A549 (cell line): Measurements from ENCODE around the gene ORM2. TPM values are rescaled to one million over a fixed set of nuclear protein-coding genes. Genes with fewer than 3 reads are reported as not detected.
A peak's percentile ranks its signal among the peaks of the same experiment; 100 is the strongest.

Experiments used
- ATAC-seq, 2 experiments: fragments of 200-7000 bp in 1 of 2; fragments of >200 bp in 1 of 2; cut with Nextera tagmentation in 1 of 2; cut with Tn5 transposase in 1 of 2; 3 replicates each; pipeline versions ENCODE4 v1.8.0 to v1.9.1; 2018 to 2020; ENCODE audit warnings: mild to moderate bottlenecking in 1 of 2, moderate library complexity in 1 of 2
- CTCF ChIA-PET: fragments of 300-600 bp; sonication (Branson Sonifier 250); formaldehyde crosslinking; extraction: SDS; loops from one replicate; lab custom pipeline; 2021; ENCODE audit warnings: antibody characterized with exemption, inconsistent platforms; lab: Yijun Ruan, JAX
- POLR2A ChIA-PET: fragments of 350-600 bp; formaldehyde crosslinking; extraction: SDS; loops from one replicate; lab custom pipeline; 2021; ENCODE audit warnings: antibody characterized with exemption, inconsistent platforms; lab: Yijun Ruan, JAX
- DNase-seq, 2 experiments: peaks; one replicate each; pipeline versions ENCODE4 v3.0.0 to v3.0.0-alpha.2; 2011 to 2016; ENCODE audit warnings: low read depth in 1 of 2, low spot score in 1 of 2
- FAIRE-seq: peaks from 2 replicates; lab custom pipeline; 2011; peaks lifted over from hg19 to GRCh38; lab: Jason Lieb, UNC
- H3K27ac ChIP-seq, 2 experiments: fragments of >200 bp; sonication (Bioruptor Twin); formaldehyde crosslinking; 3 replicates each; pipeline ENCODE4 v1.5.1; 2016 to 2017
- H3K4me1 ChIP-seq: fragments of >200 bp; sonication (Bioruptor Twin); formaldehyde crosslinking; 3 replicates; pipeline ENCODE4 v1.6.1; 2016
- H3K4me2 ChIP-seq: fragments of >200 bp; sonication (Bioruptor Twin); formaldehyde crosslinking; 3 replicates; pipeline ENCODE4 v1.6.1; 2016
- H3K4me3 ChIP-seq: fragments of >200 bp; sonication (Bioruptor Twin); formaldehyde crosslinking; 3 replicates; pipeline ENCODE4 v1.5.1; 2016
- H3K9me3 ChIP-seq: fragments of >200 bp; sonication (Bioruptor Twin); formaldehyde crosslinking; 3 replicates; pipeline ENCODE4 v1.6.1; 2016
- CEBPB ChIP-seq, 2 experiments: fragments of >200 bp in 1 of 2; sonication (Bioruptor Twin) in 1 of 2; formaldehyde crosslinking in 1 of 2; IDR thresholded peaks; 2 replicates each; pipeline ENCODE4 v1.6.1; 2012 to 2016
- CHD2 ChIP-seq: fragments of 150-350 bp; IDR thresholded peaks from 2 replicates; pipeline ENCODE4 v1.6.1; 2014; ENCODE audit warnings: low read length; ENCODE audit not compliant: partially characterized antibody
- FOSL2 ChIP-seq, 2 experiments: fragments of 450-650 bp in 1 of 2; fragments of >200 bp in 1 of 2; sonication (Bioruptor Twin) in 1 of 2; formaldehyde crosslinking; IDR thresholded peaks; 2 replicates each; pipeline versions ENCODE4 v1.5.0 to v1.6.1; 2016 to 2020; ENCODE audit warnings: mild to moderate bottlenecking in 1 of 2, moderate library complexity in 1 of 2
- GATA3 ChIP-seq: IDR thresholded peaks from 2 replicates; pipeline ENCODE4 v1.6.1; 2012; ENCODE audit warnings: borderline replicate concordance
- HOXA7 ChIP-seq: fragments of 250-450 bp; sonication (Bioruptor Pico); IDR thresholded peaks from 2 replicates; pipeline ENCODE4 v1.5.0; 2020; ENCODE audit warnings: mild to moderate bottlenecking, moderate library complexity
- MYC ChIP-seq: IDR thresholded peaks from 2 replicates; pipeline ENCODE4 v1.6.1; 2012; ENCODE audit warnings: mild to moderate bottlenecking, inconsistent platforms, low read length, improper control_type of control experiment, borderline replicate concordance
- PHF8 ChIP-seq: fragments of 200-600 bp; sonication (generic); IDR thresholded peaks from 2 replicates; pipeline ENCODE4 v1.6.1; 2016; ENCODE audit warnings: low read depth, mild to moderate bottlenecking, antibody characterized with exemption, moderate library complexity, borderline replicate concordance
- POLR2A ChIP-seq: IDR thresholded peaks from 2 replicates; pipeline ENCODE4 v1.6.1; 2012; ENCODE audit warnings: mild to moderate bottlenecking, low read length
- RNF2 ChIP-seq: fragments of 200-600 bp; sonication (generic); IDR thresholded peaks from 2 replicates; pipeline ENCODE4 v1.6.1; 2016; ENCODE audit warnings: low read depth, mild to moderate bottlenecking, antibody characterized with exemption, moderate library complexity, borderline replicate concordance
- TP53 ChIP-seq: fragments of 250-450 bp; sonication (Bioruptor Pico); IDR thresholded peaks from 2 replicates; pipeline ENCODE4 v1.5.0; 2021; ENCODE audit warnings: mild to moderate bottlenecking, moderate library complexity
- WGBS: methylation state at CpG from one replicate; pipeline ENCODE4 v1.1.6; 2017; ENCODE audit errors: missing lambda C conversion rate; 5-methylcytosine and 5-hydroxymethylcytosine counted together
- polyA plus RNA-seq, 4 experiments: library from polyadenylated mRNA; depleted of rRNA in 3 of 4; stranded (reverse); fragments of >200 nt; fragmentation: RNase III in 1 of 4; extraction: RNeasy Plus Mini Kit Qiagen cat#74134 plus additional on column Dnase treatment in 1 of 4; gene quantifications; 2 replicates in 3 of 4; 3 replicates in 1 of 4; pipeline ENCODE4 v1.2.3, GENCODE V29; 2011 to 2017
- TF ChIP-seq, protein P1 (sequence below): fragments of 450-650 bp; IDR thresholded peaks from 2 replicates; pipeline ENCODE4 v1.6.1; 2014; ENCODE audit warnings: antibody characterized with exemption
- TF ChIP-seq, protein P2 (sequence below): fragments of 250-450 bp; sonication (Bioruptor Pico); IDR thresholded peaks from 2 replicates; pipeline ENCODE4 v1.5.0; 2021; ENCODE audit warnings: mild to moderate bottlenecking, moderate library complexity, borderline replicate concordance
- TF ChIP-seq, protein P3 (sequence below): fragments of 200-600 bp; sonication (generic); IDR thresholded peaks from 2 replicates; pipeline ENCODE4 v1.6.1; 2016; ENCODE audit warnings: antibody characterized with exemption, mild to moderate bottlenecking, moderate library complexity
- TF ChIP-seq, protein P4 (sequence below): fragments of >200 bp; sonication (Bioruptor Twin); formaldehyde crosslinking; IDR thresholded peaks from 3 replicates; pipeline ENCODE4 v1.6.1; 2016
- TF ChIP-seq, protein P5 (sequence below): fragments of 250-450 bp; sonication (Bioruptor Pico); IDR thresholded peaks from 2 replicates; pipeline ENCODE4 v1.5.0; 2020; ENCODE audit warnings: low read depth, mild to moderate bottlenecking, moderate library complexity
- TF ChIP-seq, protein P6 (sequence below): IDR thresholded peaks from 2 replicates; pipeline ENCODE4 v1.6.1; 2012; ENCODE audit warnings: low read depth, borderline replicate concordance

The ORM2 gene
- polyA plus RNA-seq, 2 of the 4 experiments (the other 2 are of a cell fraction): 0.10 TPM; not detected in 1

DNA sequence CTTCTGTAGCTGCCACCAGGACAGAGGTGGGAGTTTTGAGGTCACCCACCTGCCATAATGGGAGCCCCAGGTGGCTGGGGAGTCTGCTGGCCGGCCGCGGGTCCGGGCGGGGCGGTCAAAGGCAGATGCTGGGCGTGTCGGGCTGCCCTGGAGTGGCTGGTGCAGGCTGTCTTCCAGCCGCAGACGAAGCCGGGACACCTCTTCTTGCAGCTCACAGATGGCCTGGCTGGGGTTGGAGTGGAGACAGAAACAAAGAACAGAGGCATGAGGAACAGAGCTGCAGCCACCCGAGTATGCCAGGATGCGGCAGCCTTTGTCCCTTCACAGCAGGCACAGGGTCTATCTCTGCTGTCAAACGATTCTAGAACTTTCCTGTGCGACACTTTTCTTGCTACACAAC is 18.0 kb downstream of the ORM2 start:
- ChIA-PET POLR2A (no interaction called here), CTCF (interaction anchor here (1.2 to 3.4 kb wide), 2 partner anchors 9 to 10 kb away, joined by 3 to 15 read pairs; no protein-coding TSS in a partner anchor)
- FAIRE-seq (no peak), ATAC-seq (no peak), DNase-seq (no peak)
- TF ChIP-seq HOXA7 (CRISPR knock-in tag) (no peak), PHF8 (no peak)
- TF ChIP-seq, protein P1, sequence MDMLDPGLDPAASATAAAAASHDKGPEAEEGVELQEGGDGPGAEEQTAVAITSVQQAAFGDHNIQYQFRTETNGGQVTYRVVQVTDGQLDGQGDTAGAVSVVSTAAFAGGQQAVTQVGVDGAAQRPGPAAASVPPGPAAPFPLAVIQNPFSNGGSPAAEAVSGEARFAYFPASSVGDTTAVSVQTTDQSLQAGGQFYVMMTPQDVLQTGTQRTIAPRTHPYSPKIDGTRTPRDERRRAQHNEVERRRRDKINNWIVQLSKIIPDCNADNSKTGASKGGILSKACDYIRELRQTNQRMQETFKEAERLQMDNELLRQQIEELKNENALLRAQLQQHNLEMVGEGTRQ: no peak
- WGBS: 92% methylated on average over 15 of the region's 15 CpGs
- peaks cover 25% of the 10 kb centered on the region for H3K4me1 ChIP-seq
- peak overlapping the region; percentile 85 to 94 for H3K27ac ChIP-seq
- H3K4me3 ChIP-seq: no peak overlapping the region
- H3K4me2 ChIP-seq: no peak overlapping the region
- no peaks in the 10 kb centered on the region for H3K9me3 ChIP-seq

DNA sequence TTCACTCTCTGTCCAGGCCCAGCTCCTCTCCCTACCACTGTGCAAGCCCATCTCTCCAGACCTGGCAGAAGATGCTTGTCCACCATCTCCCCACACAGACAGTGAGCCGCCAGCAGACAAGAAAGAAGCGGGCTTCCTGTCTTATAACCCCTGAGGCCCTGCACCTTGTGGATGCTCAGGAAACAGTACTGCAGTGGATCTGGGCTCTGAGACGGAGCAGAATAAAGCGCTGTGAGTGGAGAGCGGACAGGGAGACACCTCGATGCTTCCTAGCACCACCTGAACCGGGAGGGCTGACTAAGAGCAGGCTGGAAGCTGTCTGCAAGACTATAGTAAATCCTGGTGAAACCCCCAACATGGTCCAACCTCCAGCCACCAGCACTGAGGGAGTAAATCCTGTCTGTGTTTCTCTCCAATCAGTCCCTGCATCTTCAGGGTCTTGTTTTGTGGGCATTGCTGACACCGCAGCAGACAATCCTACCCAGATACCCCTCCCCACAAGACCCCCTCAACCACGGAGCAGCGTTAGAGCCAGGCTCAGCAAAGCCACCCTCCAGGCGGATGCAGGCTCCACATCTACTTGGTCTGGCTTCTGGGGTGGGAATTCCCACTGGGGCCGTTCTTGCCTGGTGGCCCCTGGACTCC is 18.7 kb downstream of the ORM2 start:
- H3K4me2 ChIP-seq: peak overlapping the region; percentile 82
- CTCF ChIA-PET: interaction anchor here (1.3 to 3.4 kb wide), 2 partner anchors 10 to 49 kb away, joined by 3 to 15 read pairs; no protein-coding TSS in a partner anchor
- WGBS: 75% methylated on average over 12 of the region's 12 CpGs
- ATAC-seq: peak in 1 of 2 experiments; percentile 14; a peak in 3 of 6 replicates
- no peak for FAIRE-seq
- peaks cover 25% of the 10 kb centered on the region for H3K4me1 ChIP-seq
- no peak for DNase-seq
- TF ChIP-seq FOSL2 (IDR thresholded peaks at IDR 0.05) (no peak), FOSL2 (CRISPR knock-in tag; IDR thresholded peaks at IDR 0.05) (no peak), MYC (no peak)
- TF ChIP-seq, protein P2, sequence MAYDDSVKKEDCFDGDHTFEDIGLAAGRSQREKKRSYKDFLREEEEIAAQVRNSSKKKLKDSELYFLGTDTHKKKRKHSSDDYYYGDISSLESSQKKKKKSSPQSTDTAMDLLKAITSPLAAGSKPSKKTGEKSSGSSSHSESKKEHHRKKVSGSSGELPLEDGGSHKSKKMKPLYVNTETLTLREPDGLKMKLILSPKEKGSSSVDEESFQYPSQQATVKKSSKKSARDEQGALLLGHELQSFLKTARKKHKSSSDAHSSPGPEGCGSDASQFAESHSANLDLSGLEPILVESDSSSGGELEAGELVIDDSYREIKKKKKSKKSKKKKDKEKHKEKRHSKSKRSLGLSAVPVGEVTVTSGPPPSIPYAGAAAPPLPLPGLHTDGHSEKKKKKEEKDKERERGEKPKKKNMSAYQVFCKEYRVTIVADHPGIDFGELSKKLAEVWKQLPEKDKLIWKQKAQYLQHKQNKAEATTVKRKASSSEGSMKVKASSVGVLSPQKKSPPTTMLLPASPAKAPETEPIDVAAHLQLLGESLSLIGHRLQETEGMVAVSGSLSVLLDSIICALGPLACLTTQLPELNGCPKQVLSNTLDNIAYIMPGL: no peak
- TF ChIP-seq, protein P3, sequence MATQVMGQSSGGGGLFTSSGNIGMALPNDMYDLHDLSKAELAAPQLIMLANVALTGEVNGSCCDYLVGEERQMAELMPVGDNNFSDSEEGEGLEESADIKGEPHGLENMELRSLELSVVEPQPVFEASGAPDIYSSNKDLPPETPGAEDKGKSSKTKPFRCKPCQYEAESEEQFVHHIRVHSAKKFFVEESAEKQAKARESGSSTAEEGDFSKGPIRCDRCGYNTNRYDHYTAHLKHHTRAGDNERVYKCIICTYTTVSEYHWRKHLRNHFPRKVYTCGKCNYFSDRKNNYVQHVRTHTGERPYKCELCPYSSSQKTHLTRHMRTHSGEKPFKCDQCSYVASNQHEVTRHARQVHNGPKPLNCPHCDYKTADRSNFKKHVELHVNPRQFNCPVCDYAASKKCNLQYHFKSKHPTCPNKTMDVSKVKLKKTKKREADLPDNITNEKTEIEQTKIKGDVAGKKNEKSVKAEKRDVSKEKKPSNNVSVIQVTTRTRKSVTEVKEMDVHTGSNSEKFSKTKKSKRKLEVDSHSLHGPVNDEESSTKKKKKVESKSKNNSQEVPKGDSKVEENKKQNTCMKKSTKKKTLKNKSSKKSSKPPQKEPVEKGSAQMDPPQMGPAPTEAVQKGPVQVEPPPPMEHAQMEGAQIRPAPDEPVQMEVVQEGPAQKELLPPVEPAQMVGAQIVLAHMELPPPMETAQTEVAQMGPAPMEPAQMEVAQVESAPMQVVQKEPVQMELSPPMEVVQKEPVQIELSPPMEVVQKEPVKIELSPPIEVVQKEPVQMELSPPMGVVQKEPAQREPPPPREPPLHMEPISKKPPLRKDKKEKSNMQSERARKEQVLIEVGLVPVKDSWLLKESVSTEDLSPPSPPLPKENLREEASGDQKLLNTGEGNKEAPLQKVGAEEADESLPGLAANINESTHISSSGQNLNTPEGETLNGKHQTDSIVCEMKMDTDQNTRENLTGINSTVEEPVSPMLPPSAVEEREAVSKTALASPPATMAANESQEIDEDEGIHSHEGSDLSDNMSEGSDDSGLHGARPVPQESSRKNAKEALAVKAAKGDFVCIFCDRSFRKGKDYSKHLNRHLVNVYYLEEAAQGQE: no peak
- TF ChIP-seq, all 56 proteins: peak for 0
- no peaks in the 10 kb centered on the region for H3K9me3 ChIP-seq
- POLR2A ChIA-PET: interaction anchor here (1.2 kb wide), 1 partner anchor 239 kb away, joined by 6 read pairs; the partner anchor contains the start of gene ATP6V1G1
- H3K27ac ChIP-seq: peak overlapping the region; percentile 85 to 94
- peak overlapping the region; percentile 25; the same call in 2 of the 3 replicates for H3K4me3 ChIP-seq

DNA sequence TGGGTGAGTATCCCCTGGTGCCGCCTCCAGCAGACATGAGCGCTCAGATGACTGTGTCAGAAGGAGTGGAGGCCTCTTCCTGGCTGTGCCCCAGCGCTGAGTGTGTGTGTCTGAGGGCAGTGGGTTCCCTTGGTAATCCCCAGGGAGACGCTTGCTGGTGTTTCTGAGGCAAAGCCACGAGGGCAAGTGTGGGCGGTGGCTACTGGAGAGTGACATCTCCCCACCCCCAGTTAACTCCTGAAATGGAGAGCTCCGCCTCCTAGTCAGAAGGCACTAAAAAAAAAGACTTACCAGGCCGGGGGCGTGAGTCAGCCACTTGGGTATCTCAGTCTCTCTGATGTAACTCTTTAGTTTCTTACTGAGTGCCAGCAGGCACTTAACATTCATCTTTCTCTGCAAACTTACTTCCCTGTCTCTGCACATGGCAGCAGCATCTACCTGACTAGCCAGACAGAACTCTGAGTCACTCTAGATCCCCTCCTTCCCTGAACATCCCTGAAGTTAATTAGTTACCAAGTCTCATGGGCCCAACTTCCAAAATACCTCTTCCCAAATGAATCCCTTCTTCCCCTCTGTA is 19.3 kb downstream of the ORM2 start:
- CTCF ChIA-PET: interaction anchor here (0.7 to 3.4 kb wide), 3 partner anchors 10 to 263 kb away, joined by 3 to 15 read pairs (median 3); no protein-coding TSS in a partner anchor
- peak; percentile 82 to 90 for DNase-seq
- H3K4me1 ChIP-seq: peaks cover 26% of the 10 kb centered on the region
- WGBS: 2% methylated on average over 7 of the region's 9 CpGs
- peak overlapping the region; percentile 25; the same call in 2 of the 3 replicates for H3K4me3 ChIP-seq
- H3K27ac ChIP-seq: peak overlapping the region; percentile 85 to 94
- POLR2A ChIA-PET: interaction anchor here (1.2 kb wide), 1 partner anchor 238 kb away, joined by 6 read pairs; the partner anchor contains the start of gene ATP6V1G1
- H3K4me2 ChIP-seq: peak overlapping the region; percentile 82
- no peaks in the 10 kb centered on the region for H3K9me3 ChIP-seq
- ATAC-seq: peak; percentile 91 to 93
- peak; percentile 23 for FAIRE-seq
- TF ChIP-seq, protein P4, sequence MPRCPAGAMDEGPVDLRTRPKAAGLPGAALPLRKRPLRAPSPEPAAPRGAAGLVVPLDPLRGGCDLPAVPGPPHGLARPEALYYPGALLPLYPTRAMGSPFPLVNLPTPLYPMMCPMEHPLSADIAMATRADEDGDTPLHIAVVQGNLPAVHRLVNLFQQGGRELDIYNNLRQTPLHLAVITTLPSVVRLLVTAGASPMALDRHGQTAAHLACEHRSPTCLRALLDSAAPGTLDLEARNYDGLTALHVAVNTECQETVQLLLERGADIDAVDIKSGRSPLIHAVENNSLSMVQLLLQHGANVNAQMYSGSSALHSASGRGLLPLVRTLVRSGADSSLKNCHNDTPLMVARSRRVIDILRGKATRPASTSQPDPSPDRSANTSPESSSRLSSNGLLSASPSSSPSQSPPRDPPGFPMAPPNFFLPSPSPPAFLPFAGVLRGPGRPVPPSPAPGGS: no peak
- TF ChIP-seq, protein P5, sequence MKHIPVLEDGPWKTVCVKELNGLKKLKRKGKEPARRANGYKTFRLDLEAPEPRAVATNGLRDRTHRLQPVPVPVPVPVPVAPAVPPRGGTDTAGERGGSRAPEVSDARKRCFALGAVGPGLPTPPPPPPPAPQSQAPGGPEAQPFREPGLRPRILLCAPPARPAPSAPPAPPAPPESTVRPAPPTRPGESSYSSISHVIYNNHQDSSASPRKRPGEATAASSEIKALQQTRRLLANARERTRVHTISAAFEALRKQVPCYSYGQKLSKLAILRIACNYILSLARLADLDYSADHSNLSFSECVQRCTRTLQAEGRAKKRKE (CRISPR knock-in tag): no peak
- TF ChIP-seq, protein P6, sequence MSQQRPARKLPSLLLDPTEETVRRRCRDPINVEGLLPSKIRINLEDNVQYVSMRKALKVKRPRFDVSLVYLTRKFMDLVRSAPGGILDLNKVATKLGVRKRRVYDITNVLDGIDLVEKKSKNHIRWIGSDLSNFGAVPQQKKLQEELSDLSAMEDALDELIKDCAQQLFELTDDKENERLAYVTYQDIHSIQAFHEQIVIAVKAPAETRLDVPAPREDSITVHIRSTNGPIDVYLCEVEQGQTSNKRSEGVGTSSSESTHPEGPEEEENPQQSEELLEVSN: no peak
- peak in 1 of 2 experiments; percentile 53; a peak in 2 of 4 replicates for TF ChIP-seq CEBPB (IDR thresholded peaks at IDR 0.05)
- no peak for TF ChIP-seq TP53
- TF ChIP-seq RNF2: no peak
- TF ChIP-seq POLR2A: no peak
- peak; percentile 39 for TF ChIP-seq FOSL2 (IDR thresholded peaks at IDR 0.05)
- TF ChIP-seq FOSL2 (CRISPR knock-in tag; IDR thresholded peaks at IDR 0.05): peak; percentile 76
- no peak; the same call in 1 of the 2 replicates for TF ChIP-seq GATA3
- TF ChIP-seq CHD2: no peak
- TF ChIP-seq, protein P2: no peak
